PFSK-1 (cell line): ENCODE measurements around the gene JMJD7.

Experiments used
- FOXP2 ChIP-seq: optimal IDR thresholded peaks from 2 replicates; pipeline ENCODE3; 2011; ENCODE audit warnings: borderline replicate concordance, control low read depth, inconsistent platforms; ENCODE audit not compliant: insufficient read depth; ENCODE audit errors: extremely low read length, extremely low read depth
- POLR2AphosphoS5 ChIP-seq: IDR thresholded peaks from 2 replicates; pipeline ENCODE4 v1.6.1; 2012; ENCODE audit warnings: low read depth, mild to moderate bottlenecking, control low read depth, low read length, moderate library complexity
- SIN3A ChIP-seq: IDR thresholded peaks from 2 replicates; pipeline ENCODE4 v1.6.1; 2012; ENCODE audit warnings: mild to moderate bottlenecking, low read length, moderate library complexity, borderline replicate concordance; ENCODE audit not compliant: insufficient read depth
- TAF1 ChIP-seq: IDR thresholded peaks from 2 replicates; pipeline ENCODE4 v1.6.1; 2012; ENCODE audit warnings: low read length, control low read depth, borderline replicate concordance; ENCODE audit not compliant: insufficient read depth
- TF ChIP-seq, protein P1 (sequence below), 2 experiments: IDR thresholded peaks; 2 replicates each; pipeline versions ENCODE4 v1.6.1 to v1.8.0; 2011 to 2012; ENCODE audit warnings: low read depth in 2 of 2, low read length in 2 of 2, control low read depth in 1 of 2, inconsistent platforms in 1 of 2, mild to moderate bottlenecking in 1 of 2, moderate library complexity in 1 of 2; ENCODE audit not compliant: insufficient read depth in 1 of 2

DNA sequence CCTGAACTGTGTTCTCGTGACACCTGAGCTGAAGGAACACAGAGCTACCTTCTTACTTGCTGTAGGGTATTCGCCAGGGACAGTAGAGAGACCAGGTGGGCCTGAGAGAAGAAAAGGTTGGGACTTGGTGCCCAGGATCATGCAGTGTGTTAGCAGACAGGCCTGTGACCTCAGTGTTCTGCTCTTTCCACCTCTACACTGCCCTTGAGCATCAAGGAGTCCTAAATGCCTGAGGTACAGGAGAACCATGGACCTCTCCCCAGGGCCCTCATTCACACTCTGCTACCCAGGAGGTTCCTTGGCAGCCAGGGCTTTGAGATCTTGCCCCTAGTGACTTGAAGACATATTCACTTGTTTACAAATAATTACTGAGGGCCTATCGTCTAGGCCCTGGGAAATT, 22.2 kb upstream of the JMJD7 start:
- TF ChIP-seq POLR2AphosphoS5 (no peak), TAF1 (no peak), SIN3A (no peak), FOXP2 (no peak)
- TF ChIP-seq, protein P1, sequence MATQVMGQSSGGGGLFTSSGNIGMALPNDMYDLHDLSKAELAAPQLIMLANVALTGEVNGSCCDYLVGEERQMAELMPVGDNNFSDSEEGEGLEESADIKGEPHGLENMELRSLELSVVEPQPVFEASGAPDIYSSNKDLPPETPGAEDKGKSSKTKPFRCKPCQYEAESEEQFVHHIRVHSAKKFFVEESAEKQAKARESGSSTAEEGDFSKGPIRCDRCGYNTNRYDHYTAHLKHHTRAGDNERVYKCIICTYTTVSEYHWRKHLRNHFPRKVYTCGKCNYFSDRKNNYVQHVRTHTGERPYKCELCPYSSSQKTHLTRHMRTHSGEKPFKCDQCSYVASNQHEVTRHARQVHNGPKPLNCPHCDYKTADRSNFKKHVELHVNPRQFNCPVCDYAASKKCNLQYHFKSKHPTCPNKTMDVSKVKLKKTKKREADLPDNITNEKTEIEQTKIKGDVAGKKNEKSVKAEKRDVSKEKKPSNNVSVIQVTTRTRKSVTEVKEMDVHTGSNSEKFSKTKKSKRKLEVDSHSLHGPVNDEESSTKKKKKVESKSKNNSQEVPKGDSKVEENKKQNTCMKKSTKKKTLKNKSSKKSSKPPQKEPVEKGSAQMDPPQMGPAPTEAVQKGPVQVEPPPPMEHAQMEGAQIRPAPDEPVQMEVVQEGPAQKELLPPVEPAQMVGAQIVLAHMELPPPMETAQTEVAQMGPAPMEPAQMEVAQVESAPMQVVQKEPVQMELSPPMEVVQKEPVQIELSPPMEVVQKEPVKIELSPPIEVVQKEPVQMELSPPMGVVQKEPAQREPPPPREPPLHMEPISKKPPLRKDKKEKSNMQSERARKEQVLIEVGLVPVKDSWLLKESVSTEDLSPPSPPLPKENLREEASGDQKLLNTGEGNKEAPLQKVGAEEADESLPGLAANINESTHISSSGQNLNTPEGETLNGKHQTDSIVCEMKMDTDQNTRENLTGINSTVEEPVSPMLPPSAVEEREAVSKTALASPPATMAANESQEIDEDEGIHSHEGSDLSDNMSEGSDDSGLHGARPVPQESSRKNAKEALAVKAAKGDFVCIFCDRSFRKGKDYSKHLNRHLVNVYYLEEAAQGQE (IDR thresholded peaks at IDR 0.05; ENCODE audit: insufficient read depth in 1 of 2, low read depth in 2 of 2, low read length in 2 of 2), result no peak
